Esophagus muscularis mucosa (tissue), 4 donors: ENCODE measurements around the gene CNGA3. TPM values are rescaled to one million over a fixed set of nuclear protein-coding genes. Genes with fewer than 3 reads are reported as not detected.

Source experiments
- DNase-seq: peaks from one replicate; pipeline ENCODE4 v3.0.0-alpha.2; 2017; ENCODE audit errors: extremely low spot score
- H3K27ac ChIP-seq, 4 donors: fragments of 200-600 bp; sonication (generic); replicated peaks in 1 of 4; 1 replicate in 3 of 4; 2 replicates in 1 of 4; pipeline ENCODE4 v1.5.1; 2016 to 2019; ENCODE audit warnings: mild to moderate bottlenecking in 1 of 4
- H3K27me3 ChIP-seq, 4 donors: fragments of 200-600 bp; sonication (generic); one replicate each; pipeline versions ENCODE4 v1.5.1 to v1.6.0; 2016 to 2019
- H3K36me3 ChIP-seq, 4 donors: fragments of 200-600 bp; sonication (generic); one replicate each; pipeline ENCODE4 v1.5.1; 2016 to 2019
- H3K4me1 ChIP-seq, 4 donors: fragments of 200-600 bp; sonication (generic); one replicate each; pipeline ENCODE4 v1.5.1; 2016 to 2019
- H3K4me3 ChIP-seq, 4 donors: fragments of 200-600 bp; sonication (generic); 1 replicate in 2 of 4; 2 replicates in 2 of 4; pipeline ENCODE4 v1.5.1; 2016 to 2019; ENCODE audit warnings: mild to moderate bottlenecking in 4 of 4, moderate library complexity in 1 of 4
- H3K9me3 ChIP-seq, 4 donors: fragments of 200-600 bp; sonication (generic); 1 replicate in 3 of 4; 2 replicates in 1 of 4; pipeline ENCODE4 v1.5.1; 2016 to 2019
- EP300 ChIP-seq: sonication (generic); formaldehyde crosslinking; IDR thresholded peaks from one replicate; pipeline ENCODE4 v1.6.1; 2017; ENCODE audit warnings: antibody characterized with exemption
- POLR2A ChIP-seq: fragments of 450-650 bp; IDR thresholded peaks from one replicate; pipeline ENCODE4 v1.6.1; 2017; ENCODE audit warnings: antibody characterized with exemption, moderate library complexity, mild to moderate bottlenecking, low read depth
- POLR2AphosphoS5 ChIP-seq, 2 donors: sonication (generic); formaldehyde crosslinking; IDR thresholded peaks; one replicate each; pipeline ENCODE4 v1.6.1; 2017; ENCODE audit warnings: antibody characterized with exemption in 2 of 2
- WGBS: methylation state at CpG from one replicate; pipeline ENCODE4 v1.1.5; 2018; 5-methylcytosine and 5-hydroxymethylcytosine counted together
- intact Hi-C: fragments of 100-400 bp; cut with DNase I; formaldehyde crosslinking; loops from one replicate; pipeline ENCODE4 v1.15.1; 2023
- total RNA-seq, 4 donors: library from RNA; depleted of rRNA; stranded (reverse); fragments of >200 nt; gene quantifications; one replicate each; pipeline versions ENCODE4 v1.1.0 to v1.2.1, GENCODE V29; 2016
- TF ChIP-seq, protein P1 (sequence below), 3 experiments: fragments of 200-600 bp in 2 of 3; fragments of 450-650 bp in 1 of 3; sonication (generic) in 2 of 3; IDR thresholded peaks; one replicate each; pipeline ENCODE4 v1.5.1; 2017 to 2019; ENCODE audit warnings: antibody characterized with exemption in 3 of 3, mild to moderate bottlenecking in 2 of 3, moderate library complexity in 1 of 3

The CNGA3 gene
- total RNA-seq, 4 donors from 2014 or later, result 2.5 to 13.7 (median 6.6) TPM

- no peaks in the 10 kb centered on the region for H3K4me1 ChIP-seq
- DNase-seq, result no peak
- H3K36me3 ChIP-seq, result no peaks in the 10 kb centered on the region
- no peak overlapping the region for H3K27ac ChIP-seq
- H3K9me3 ChIP-seq, result no peaks in the 10 kb centered on the region
- H3K27me3 ChIP-seq, result no peaks in the 10 kb centered on the region
- no peak for TF ChIP-seq EP300
- TF ChIP-seq, protein P1, sequence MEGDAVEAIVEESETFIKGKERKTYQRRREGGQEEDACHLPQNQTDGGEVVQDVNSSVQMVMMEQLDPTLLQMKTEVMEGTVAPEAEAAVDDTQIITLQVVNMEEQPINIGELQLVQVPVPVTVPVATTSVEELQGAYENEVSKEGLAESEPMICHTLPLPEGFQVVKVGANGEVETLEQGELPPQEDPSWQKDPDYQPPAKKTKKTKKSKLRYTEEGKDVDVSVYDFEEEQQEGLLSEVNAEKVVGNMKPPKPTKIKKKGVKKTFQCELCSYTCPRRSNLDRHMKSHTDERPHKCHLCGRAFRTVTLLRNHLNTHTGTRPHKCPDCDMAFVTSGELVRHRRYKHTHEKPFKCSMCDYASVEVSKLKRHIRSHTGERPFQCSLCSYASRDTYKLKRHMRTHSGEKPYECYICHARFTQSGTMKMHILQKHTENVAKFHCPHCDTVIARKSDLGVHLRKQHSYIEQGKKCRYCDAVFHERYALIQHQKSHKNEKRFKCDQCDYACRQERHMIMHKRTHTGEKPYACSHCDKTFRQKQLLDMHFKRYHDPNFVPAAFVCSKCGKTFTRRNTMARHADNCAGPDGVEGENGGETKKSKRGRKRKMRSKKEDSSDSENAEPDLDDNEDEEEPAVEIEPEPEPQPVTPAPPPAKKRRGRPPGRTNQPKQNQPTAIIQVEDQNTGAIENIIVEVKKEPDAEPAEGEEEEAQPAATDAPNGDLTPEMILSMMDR (IDR thresholded peaks at IDR 0.05), result no peak
- WGBS, result 100% methylated on average over 3 of the region's 4 CpGs
- intact Hi-C loops, result loop anchor here (10.0 kb wide), 1 partner anchor 684 kb away; no protein-coding TSS in a partner anchor
- no peak overlapping the region for H3K4me3 ChIP-seq
Measured at GRCh38 chr2:98389251-98389605, 43.0 kb downstream of the CNGA3 start.

- Histone ChIP-seq H3K4me3 (no peak overlapping the region), H3K9me3 (no peaks in the 10 kb centered on the region), H3K36me3 (no peaks in the 10 kb centered on the region), H3K27ac (no peak overlapping the region), H3K27me3 (peaks cover 0 to 2% (median 0%) of the 10 kb centered on the region in 4 donors), H3K4me1 (no peaks in the 10 kb centered on the region)
- no peak for DNase-seq
- TF ChIP-seq EP300 (no peak), POLR2A (no peak), POLR2AphosphoS5 (IDR thresholded peaks at IDR 0.05) (no peak)
- TF ChIP-seq, protein P1 (IDR thresholded peaks at IDR 0.05), result no peak
- intact Hi-C loops, result no loop called here
- WGBS, result 84% methylated on average over 14 of the region's 19 CpGs
Measured at GRCh38 chr2:98390571-98391476, 44.6 kb downstream of the CNGA3 start.

DNA sequence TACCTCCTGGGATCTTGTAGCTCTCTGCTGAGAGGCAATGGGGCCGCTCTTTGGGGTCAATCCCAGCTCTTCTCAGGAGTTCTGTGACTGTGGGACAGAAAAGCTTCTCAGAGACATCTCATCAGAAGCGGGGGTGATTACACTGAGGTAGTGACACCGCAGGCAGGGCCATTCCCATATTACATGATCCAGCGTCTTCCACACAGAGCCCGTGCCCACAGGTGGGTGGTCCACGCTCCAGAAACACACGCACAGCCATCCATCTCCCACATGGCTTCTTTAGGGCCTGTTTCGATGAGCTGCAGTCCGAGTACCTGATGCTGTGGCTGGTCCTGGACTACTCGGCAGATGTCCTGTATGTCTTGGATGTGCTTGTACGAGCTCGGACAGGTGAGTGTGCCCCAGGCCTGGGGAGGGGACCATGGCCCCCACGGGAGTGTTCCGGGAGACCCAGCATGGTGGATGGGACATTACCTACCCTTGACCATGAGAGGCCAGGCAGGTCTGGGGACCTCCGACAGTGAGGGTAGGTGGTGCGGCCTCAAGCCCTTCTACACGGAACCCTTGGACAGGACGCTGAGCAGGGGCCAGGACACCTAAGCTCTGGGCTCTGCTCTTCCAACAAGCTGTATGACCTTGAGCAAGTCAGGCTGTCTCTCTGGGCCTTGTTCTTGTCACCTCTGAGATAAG is 45.5 kb downstream of the CNGA3 start:
- H3K27me3 ChIP-seq, result peaks cover 0 to 11% (median 0%) of the 10 kb centered on the region in 4 donors
- intact Hi-C loops, result no loop called here
- no peaks in the 10 kb centered on the region for H3K4me1 ChIP-seq

GRCh38 chr2:98393354-98393753 is 47.1 kb downstream of the CNGA3 start:
- Histone ChIP-seq H3K36me3 (no peaks in the 10 kb centered on the region), H3K27ac (no peak overlapping the region), H3K9me3 (no peaks in the 10 kb centered on the region), H3K27me3 (peaks cover 0 to 25% (median 0%) of the 10 kb centered on the region in 4 donors), H3K4me1 (no peaks in the 10 kb centered on the region), H3K4me3 (no peak overlapping the region)
- TF ChIP-seq POLR2AphosphoS5 (IDR thresholded peaks at IDR 0.05) (no peak), POLR2A (no peak)
- 74% methylated on average over 5 of the region's 5 CpGs for WGBS
- intact Hi-C loops, result no loop called here
- no peak for DNase-seq

More for the DNA sequence above, 45.5 kb downstream of the CNGA3 start:
- Histone ChIP-seq H3K27ac (no peak overlapping the region), H3K36me3 (no peaks in the 10 kb centered on the region), H3K4me3 (no peak overlapping the region), H3K9me3 (no peaks in the 10 kb centered on the region)
- TF ChIP-seq POLR2AphosphoS5 (IDR thresholded peaks at IDR 0.05) (no peak), EP300 (no peak), POLR2A (no peak)
- TF ChIP-seq, protein P1 (IDR thresholded peaks at IDR 0.05), result no peak
- 96% methylated on average over 14 of the region's 18 CpGs for WGBS
- DNase-seq, result no peak

DNA sequence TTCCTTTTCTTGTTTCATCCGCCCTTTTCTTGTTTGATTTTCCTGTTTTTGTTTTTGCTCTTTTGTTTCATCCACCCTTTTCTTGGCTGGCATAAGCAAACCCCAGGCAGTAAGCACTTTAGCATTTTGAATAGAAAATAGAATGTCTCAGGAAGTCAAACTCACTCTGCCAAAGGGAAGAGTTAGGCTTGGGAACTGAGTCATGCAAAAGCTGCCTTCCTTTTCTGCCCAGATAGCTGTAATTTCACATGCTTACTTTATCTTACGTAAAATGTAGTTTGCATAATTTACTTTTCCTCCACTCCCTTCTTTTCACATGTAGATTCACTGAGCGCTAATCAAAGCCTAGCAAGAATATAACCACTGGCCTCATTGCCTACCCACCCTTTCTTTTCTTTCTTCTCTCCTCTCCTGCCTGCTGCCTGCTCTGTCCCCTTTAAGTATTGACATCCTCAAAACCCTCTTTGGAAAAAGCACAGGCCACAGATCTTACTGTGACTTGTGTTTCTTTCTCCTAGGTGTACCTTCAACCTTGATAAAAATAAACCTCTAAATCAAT is 48.4 kb downstream of the CNGA3 start:
- TF ChIP-seq, protein P1 (IDR thresholded peaks at IDR 0.05), result no peak
- TF ChIP-seq POLR2A (no peak), EP300 (no peak), POLR2AphosphoS5 (IDR thresholded peaks at IDR 0.05) (no peak)
- 77% methylated on average over 3 of the region's 3 CpGs for WGBS
- H3K27me3 ChIP-seq, result peaks cover 0 to 25% (median 0%) of the 10 kb centered on the region in 4 donors
- H3K9me3 ChIP-seq, result no peaks in the 10 kb centered on the region
- no peak overlapping the region for H3K4me3 ChIP-seq
- DNase-seq, result no peak
- intact Hi-C loops, result no loop called here
- H3K4me1 ChIP-seq, result no peaks in the 10 kb centered on the region
- no peaks in the 10 kb centered on the region for H3K36me3 ChIP-seq
- H3K27ac ChIP-seq, result no peak overlapping the region
